Hematopoietic multipotent progenitor cell treated with erythropoietin and hydrocortisone succinate and interleukin-3 and kit ligand, for 15 days (in vitro differentiated cells): ENCODE data around the gene TDRD7.
A peak's percentile ranks its signal among the peaks of the same experiment; 100 is the strongest.

Experiments used
- DNase-seq: peaks from one replicate; pipeline ENCODE4 v3.0.0-alpha.2; 2015; ENCODE audit warnings: low spot score

The TDRD7 gene

GRCh38 chr9:97387936-97388684 is 23.8 kb upstream of the TDRD7 start:
- no peak for DNase-seq

- DNase-seq: no peak
Observed at GRCh38 chr9:97388721-97389238, 23.1 kb upstream of the TDRD7 start.

- no peak for DNase-seq
Observed at GRCh38 chr9:97389249-97389648, 22.6 kb upstream of the TDRD7 start.

GRCh38 chr9:97390791-97391406 is 21.0 kb upstream of the TDRD7 start:
- no peak for DNase-seq

- DNase-seq: no peak
Observed at GRCh38 chr9:97394881-97395280, 17.0 kb upstream of the TDRD7 start.

GRCh38 chr9:97395745-97396144 is 16.2 kb upstream of the TDRD7 start:
- no peak for DNase-seq

GRCh38 chr9:97396256-97396655 is 15.6 kb upstream of the TDRD7 start:
- DNase-seq: no peak

GRCh38 chr9:97397220-97397619 is 14.7 kb upstream of the TDRD7 start:
- no peak for DNase-seq

GRCh38 chr9:97398999-97399758 is 12.7 kb upstream of the TDRD7 start:
- peak; percentile 67 for DNase-seq

GRCh38 chr9:97403746-97404316 is 8.1 kb upstream of the TDRD7 start:
- DNase-seq: no peak

- DNase-seq: no peak
Observed at GRCh38 chr9:97405551-97405950, 6.3 kb upstream of the TDRD7 start.

- DNase-seq: no peak
Observed at GRCh38 chr9:97406620-97407177, 5.2 kb upstream of the TDRD7 start.

GRCh38 chr9:97408562-97408961 is 3.3 kb upstream of the TDRD7 start:
- no peak for DNase-seq

GRCh38 chr9:97411440-97411788 is 482 bp upstream of the TDRD7 start:
- DNase-seq: no peak

- DNase-seq: peak; percentile 3
Observed at GRCh38 chr9:97412626-97413385, 910 bp downstream of the TDRD7 start.

GRCh38 chr9:97413462-97413861 is 1.6 kb downstream of the TDRD7 start:
- no peak for DNase-seq

GRCh38 chr9:97415146-97415545 is 3.2 kb downstream of the TDRD7 start:
- DNase-seq: no peak

GRCh38 chr9:97418880-97419279 is 7.0 kb downstream of the TDRD7 start:
- no peak for DNase-seq

- DNase-seq: no peak
Observed at GRCh38 chr9:97419309-97419867, 7.5 kb downstream of the TDRD7 start.

- no peak for DNase-seq
Observed at GRCh38 chr9:97425336-97425972, 13.6 kb downstream of the TDRD7 start.

- DNase-seq: no peak
Observed at GRCh38 chr9:97425973-97426336, 14.1 kb downstream of the TDRD7 start.
